K562 (cell line): ENCODE data around the gene MAD1L1. TPM values are rescaled to one million over a fixed set of nuclear protein-coding genes. Genes with fewer than 3 reads are reported as not detected.

Source experiments
- CEBPG ChIP-seq, 3 experiments: fragments of 200-800 bp in 1 of 3; sonication (Bioruptor generic) in 1 of 3; sonication (generic) in 1 of 3; formaldehyde crosslinking in 1 of 3; IDR thresholded peaks in 2 of 3; conservative IDR thresholded peaks in 1 of 3; 2 replicates each; pipeline versions ENCODE4 v1.6.1 to v1.8.0; 2016 to 2022; ENCODE audit warnings: missing compliant biosample characterization in 2 of 3, missing genetic modification characterization in 2 of 3, mild to moderate bottlenecking in 1 of 3, missing genetic modification reagents in 1 of 3
- GATAD2A ChIP-seq: fragments of 450-650 bp; IDR thresholded peaks from 2 replicates; pipeline ENCODE4 v1.6.1; 2017
- MAZ ChIP-seq, 2 experiments: fragments of 450-650 bp in 1 of 2; sonication (generic) in 1 of 2; formaldehyde crosslinking; IDR thresholded peaks in 1 of 2; conservative IDR thresholded peaks in 1 of 2; 2 replicates each; pipeline versions ENCODE4 v1.4.0 to v1.5.0; 2020; ENCODE audit warnings: mild to moderate bottlenecking in 1 of 2, missing genetic modification reagents in 1 of 2
- NCOR1 ChIP-seq: fragments of 450-650 bp; IDR thresholded peaks from 2 replicates; pipeline ENCODE4 v1.6.1; 2016; ENCODE audit warnings: mild to moderate bottlenecking, moderate library complexity
- POLR2H ChIP-seq: IDR thresholded peaks from 2 replicates; pipeline ENCODE4 v1.6.1; 2016; ENCODE audit warnings: missing genetic modification characterization, low read depth, mild to moderate bottlenecking, control low read depth, missing compliant biosample characterization, moderate library complexity
- PRMT5 ChIP-seq: sonication (generic); formaldehyde crosslinking; IDR thresholded peaks from 2 replicates; pipeline ENCODE4 v1.5.0; 2020; ENCODE audit warnings: missing genetic modification reagents
- RBBP5 ChIP-seq: fragments of 200-600 bp; sonication (generic); IDR thresholded peaks from 2 replicates; pipeline ENCODE4 v1.6.1; 2012; ENCODE audit warnings: borderline replicate concordance, mild to moderate bottlenecking, low read length, control low read depth, inconsistent platforms; ENCODE audit not compliant: insufficient read depth, poor library complexity, severe bottlenecking
- polyA plus RNA-seq, 8 experiments: library from polyadenylated mRNA; depleted of rRNA in 4 of 8; stranded (reverse) in 5 of 8; unstranded in 3 of 8; fragments of >200 nt; fragmentation: Nextera tagmentation in 2 of 8; fragmentation: Illumina TruSeq in 1 of 8; extraction: Ambion mirVana in 2 of 8; extraction: Trizol in 1 of 8; gene quantifications; 2 replicates each; pipeline versions ENCODE4 v1.2.1 to v1.2.3, GENCODE V29; 2011 to 2014; ENCODE audit warnings: inconsistent platforms in 1 of 8, missing spikeins in 1 of 8
- total RNA-seq, 7 experiments: library from RNA; depleted of rRNA in 6 of 7; stranded (reverse); fragments of >200 nt in 6 of 7; fragmentation: Illumina TruSeq in 2 of 7; extraction: Trizol in 2 of 7; gene quantifications; 2 replicates each; pipeline versions ENCODE4 v1.2.1 to v1.2.3, GENCODE V29; 2011 to 2021; ENCODE audit warnings: low replicate concordance in 1 of 7
- TF ChIP-seq, protein P1 (sequence below): IDR thresholded peaks from 2 replicates; pipeline ENCODE4 v1.6.1; 2014; ENCODE audit warnings: antibody characterized with exemption
- TF ChIP-seq, protein P2 (sequence below): sonication (generic); formaldehyde crosslinking; IDR thresholded peaks from 2 replicates; pipeline ENCODE4 v1.8.0; 2023; ENCODE audit warnings: mild to moderate bottlenecking, missing genetic modification reagents
- TF ChIP-seq, protein P3 (sequence below): fragments of 450-650 bp; IDR thresholded peaks from 2 replicates; pipeline ENCODE4 v1.6.1; 2016; ENCODE audit warnings: borderline replicate concordance
- TF ChIP-seq, protein P4 (sequence below): fragments of 250-450 bp; sonication (Bioruptor Pico); IDR thresholded peaks from 2 replicates; pipeline ENCODE4 v1.8.0; 2022; ENCODE audit warnings: inconsistent platforms, mild to moderate bottlenecking, moderate library complexity, borderline replicate concordance
- TF ChIP-seq, protein P5 (sequence below): fragments of 450-650 bp; formaldehyde crosslinking; IDR thresholded peaks from 2 replicates; pipeline ENCODE4 v1.4.0; 2020; ENCODE audit warnings: mild to moderate bottlenecking, moderate library complexity
- TF ChIP-seq, protein P6 (sequence below): fragments of 200-800 bp; sonication (Bioruptor generic); IDR thresholded peaks from 2 replicates; pipeline ENCODE4 v1.6.1; 2017; ENCODE audit warnings: missing genetic modification characterization, missing compliant biosample characterization

MAD1L1 gene
- total and polyA plus RNA-seq, 9 of the 15 experiments (the other 6 are each of a cell fraction or from before 2014, with no cell fraction given): 1.7 to 89.7 (median 18.0) TPM

DNA sequence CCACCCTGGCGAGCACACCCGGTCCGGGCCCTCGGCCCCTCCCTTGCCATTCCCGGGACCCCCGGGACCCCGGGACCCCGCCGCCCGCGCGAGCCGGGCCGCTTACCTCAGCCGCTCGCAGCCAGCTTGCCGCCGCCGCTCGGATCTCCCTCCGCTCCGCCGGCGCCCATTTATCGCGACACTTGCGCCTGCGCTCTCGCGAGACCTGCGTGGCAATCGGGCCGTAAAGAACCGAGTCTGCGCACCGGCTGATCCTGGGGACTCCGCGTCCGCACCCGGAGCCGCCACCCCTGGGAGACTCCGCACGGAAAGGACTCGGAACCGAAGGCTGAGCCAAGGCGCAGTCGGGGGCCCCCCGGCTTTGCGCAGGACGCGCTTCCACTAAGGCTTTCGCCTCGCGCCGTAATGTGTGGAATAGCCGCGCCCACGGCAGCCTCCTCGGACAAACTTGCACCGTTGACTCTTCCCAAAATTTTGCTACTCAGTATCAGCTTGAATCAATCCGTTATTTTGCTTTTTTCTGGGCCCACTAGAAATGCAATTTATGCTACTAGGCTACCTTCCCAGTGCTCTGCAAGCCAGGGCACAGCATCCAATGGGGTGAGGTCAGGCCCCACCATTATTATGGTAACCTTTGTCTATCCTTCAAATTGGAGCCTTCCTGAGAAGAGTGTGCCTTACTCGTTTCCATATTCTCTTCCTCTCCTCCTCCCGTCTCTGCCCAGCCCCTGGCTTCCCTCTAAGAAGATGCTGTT lies at the start of gene MAD1L1 (continued):
- TF ChIP-seq, protein P1, sequence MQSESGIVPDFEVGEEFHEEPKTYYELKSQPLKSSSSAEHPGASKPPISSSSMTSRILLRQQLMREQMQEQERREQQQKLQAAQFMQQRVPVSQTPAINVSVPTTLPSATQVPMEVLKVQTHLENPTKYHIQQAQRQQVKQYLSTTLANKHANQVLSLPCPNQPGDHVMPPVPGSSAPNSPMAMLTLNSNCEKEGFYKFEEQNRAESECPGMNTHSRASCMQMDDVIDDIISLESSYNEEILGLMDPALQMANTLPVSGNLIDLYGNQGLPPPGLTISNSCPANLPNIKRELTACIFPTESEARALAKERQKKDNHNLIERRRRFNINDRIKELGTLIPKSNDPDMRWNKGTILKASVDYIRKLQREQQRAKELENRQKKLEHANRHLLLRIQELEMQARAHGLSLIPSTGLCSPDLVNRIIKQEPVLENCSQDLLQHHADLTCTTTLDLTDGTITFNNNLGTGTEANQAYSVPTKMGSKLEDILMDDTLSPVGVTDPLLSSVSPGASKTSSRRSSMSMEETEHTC: no peak
- TF ChIP-seq GATAD2A (no peak), POLR2H (tag) (no peak), MAZ (CRISPR knock-in tag; conservative IDR thresholded peaks at IDR 0.05 in 1 of 2, IDR thresholded peaks at IDR 0.05 in 1 of 2) (peak; percentile 50 to 79), RBBP5 (peak; percentile 88), PRMT5 (CRISPR knock-in tag) (no peak), CEBPG (CRISPR knock-in tag; IDR thresholded peaks at IDR 0.05) (no peak), CEBPG (tag; conservative IDR thresholded peaks at IDR 0.05 in 1 of 2, IDR thresholded peaks at IDR 0.05 in 1 of 2) (no peak), NCOR1 (no peak)
- TF ChIP-seq, protein P2, sequence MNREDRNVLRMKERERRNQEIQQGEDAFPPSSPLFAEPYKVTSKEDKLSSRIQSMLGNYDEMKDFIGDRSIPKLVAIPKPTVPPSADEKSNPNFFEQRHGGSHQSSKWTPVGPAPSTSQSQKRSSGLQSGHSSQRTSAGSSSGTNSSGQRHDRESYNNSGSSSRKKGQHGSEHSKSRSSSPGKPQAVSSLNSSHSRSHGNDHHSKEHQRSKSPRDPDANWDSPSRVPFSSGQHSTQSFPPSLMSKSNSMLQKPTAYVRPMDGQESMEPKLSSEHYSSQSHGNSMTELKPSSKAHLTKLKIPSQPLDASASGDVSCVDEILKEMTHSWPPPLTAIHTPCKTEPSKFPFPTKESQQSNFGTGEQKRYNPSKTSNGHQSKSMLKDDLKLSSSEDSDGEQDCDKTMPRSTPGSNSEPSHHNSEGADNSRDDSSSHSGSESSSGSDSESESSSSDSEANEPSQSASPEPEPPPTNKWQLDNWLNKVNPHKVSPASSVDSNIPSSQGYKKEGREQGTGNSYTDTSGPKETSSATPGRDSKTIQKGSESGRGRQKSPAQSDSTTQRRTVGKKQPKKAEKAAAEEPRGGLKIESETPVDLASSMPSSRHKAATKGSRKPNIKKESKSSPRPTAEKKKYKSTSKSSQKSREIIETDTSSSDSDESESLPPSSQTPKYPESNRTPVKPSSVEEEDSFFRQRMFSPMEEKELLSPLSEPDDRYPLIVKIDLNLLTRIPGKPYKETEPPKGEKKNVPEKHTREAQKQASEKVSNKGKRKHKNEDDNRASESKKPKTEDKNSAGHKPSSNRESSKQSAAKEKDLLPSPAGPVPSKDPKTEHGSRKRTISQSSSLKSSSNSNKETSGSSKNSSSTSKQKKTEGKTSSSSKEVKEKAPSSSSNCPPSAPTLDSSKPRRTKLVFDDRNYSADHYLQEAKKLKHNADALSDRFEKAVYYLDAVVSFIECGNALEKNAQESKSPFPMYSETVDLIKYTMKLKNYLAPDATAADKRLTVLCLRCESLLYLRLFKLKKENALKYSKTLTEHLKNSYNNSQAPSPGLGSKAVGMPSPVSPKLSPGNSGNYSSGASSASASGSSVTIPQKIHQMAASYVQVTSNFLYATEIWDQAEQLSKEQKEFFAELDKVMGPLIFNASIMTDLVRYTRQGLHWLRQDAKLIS (CRISPR knock-in tag): no peak
- TF ChIP-seq, protein P3, sequence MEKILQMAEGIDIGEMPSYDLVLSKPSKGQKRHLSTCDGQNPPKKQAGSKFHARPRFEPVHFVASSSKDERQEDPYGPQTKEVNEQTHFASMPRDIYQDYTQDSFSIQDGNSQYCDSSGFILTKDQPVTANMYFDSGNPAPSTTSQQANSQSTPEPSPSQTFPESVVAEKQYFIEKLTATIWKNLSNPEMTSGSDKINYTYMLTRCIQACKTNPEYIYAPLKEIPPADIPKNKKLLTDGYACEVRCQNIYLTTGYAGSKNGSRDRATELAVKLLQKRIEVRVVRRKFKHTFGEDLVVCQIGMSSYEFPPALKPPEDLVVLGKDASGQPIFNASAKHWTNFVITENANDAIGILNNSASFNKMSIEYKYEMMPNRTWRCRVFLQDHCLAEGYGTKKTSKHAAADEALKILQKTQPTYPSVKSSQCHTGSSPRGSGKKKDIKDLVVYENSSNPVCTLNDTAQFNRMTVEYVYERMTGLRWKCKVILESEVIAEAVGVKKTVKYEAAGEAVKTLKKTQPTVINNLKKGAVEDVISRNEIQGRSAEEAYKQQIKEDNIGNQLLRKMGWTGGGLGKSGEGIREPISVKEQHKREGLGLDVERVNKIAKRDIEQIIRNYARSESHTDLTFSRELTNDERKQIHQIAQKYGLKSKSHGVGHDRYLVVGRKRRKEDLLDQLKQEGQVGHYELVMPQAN: no peak
- TF ChIP-seq, protein P4, sequence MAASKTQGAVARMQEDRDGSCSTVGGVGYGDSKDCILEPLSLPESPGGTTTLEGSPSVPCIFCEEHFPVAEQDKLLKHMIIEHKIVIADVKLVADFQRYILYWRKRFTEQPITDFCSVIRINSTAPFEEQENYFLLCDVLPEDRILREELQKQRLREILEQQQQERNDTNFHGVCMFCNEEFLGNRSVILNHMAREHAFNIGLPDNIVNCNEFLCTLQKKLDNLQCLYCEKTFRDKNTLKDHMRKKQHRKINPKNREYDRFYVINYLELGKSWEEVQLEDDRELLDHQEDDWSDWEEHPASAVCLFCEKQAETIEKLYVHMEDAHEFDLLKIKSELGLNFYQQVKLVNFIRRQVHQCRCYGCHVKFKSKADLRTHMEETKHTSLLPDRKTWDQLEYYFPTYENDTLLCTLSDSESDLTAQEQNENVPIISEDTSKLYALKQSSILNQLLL: no peak
- TF ChIP-seq, protein P5, sequence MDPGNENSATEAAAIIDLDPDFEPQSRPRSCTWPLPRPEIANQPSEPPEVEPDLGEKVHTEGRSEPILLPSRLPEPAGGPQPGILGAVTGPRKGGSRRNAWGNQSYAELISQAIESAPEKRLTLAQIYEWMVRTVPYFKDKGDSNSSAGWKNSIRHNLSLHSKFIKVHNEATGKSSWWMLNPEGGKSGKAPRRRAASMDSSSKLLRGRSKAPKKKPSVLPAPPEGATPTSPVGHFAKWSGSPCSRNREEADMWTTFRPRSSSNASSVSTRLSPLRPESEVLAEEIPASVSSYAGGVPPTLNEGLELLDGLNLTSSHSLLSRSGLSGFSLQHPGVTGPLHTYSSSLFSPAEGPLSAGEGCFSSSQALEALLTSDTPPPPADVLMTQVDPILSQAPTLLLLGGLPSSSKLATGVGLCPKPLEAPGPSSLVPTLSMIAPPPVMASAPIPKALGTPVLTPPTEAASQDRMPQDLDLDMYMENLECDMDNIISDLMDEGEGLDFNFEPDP (CRISPR knock-in tag): no peak
- TF ChIP-seq, protein P6, sequence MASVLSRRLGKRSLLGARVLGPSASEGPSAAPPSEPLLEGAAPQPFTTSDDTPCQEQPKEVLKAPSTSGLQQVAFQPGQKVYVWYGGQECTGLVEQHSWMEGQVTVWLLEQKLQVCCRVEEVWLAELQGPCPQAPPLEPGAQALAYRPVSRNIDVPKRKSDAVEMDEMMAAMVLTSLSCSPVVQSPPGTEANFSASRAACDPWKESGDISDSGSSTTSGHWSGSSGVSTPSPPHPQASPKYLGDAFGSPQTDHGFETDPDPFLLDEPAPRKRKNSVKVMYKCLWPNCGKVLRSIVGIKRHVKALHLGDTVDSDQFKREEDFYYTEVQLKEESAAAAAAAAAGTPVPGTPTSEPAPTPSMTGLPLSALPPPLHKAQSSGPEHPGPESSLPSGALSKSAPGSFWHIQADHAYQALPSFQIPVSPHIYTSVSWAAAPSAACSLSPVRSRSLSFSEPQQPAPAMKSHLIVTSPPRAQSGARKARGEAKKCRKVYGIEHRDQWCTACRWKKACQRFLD (CRISPR knock-in tag): no peak
